NCI-H82 treated with DMSO at 0.1 percent for 48 hours (cell line): ENCODE measurements around the gene NFATC2.
"Not testable (repeated sequence)": the region's sequence is repeated elsewhere in the genome, so short reads cannot be mapped to it uniquely, and the experiment has no call there.

Experiments used
- DNase-seq: peaks from one replicate; lab custom pipeline; 2025; ENCODE audit not compliant: unreplicated experiment; lab: John Stamatoyannopoulos, UW

NFATC2 gene

DNA sequence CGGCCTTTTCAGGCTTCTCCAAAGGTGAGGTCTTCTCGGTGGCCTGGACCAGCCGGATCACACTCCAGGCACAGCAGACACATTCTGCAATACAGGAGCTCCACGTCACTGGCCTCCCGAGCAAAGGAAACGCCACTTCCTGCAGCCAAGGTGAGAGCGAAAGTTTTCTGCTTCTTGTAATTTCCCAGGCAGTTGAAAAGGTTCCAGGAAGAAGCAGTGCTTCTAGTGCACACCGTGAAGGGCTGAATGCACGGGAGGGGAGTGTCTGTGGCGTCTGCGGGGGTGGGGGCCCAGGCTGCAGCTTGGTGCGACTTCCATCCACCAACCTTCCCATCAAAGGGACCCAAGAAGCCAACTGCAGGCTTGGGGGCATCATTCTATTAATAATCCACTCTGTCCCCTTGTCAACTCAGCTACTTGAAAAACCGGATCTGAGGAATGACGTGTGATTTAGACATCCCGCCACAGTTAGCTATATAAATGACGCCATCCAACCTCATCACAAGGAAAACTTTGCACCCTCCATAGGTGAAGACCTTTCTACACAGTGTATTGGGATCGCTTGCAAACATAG is 61.1 kb downstream of the NFATC2 start:
- no peak for DNase-seq

DNA sequence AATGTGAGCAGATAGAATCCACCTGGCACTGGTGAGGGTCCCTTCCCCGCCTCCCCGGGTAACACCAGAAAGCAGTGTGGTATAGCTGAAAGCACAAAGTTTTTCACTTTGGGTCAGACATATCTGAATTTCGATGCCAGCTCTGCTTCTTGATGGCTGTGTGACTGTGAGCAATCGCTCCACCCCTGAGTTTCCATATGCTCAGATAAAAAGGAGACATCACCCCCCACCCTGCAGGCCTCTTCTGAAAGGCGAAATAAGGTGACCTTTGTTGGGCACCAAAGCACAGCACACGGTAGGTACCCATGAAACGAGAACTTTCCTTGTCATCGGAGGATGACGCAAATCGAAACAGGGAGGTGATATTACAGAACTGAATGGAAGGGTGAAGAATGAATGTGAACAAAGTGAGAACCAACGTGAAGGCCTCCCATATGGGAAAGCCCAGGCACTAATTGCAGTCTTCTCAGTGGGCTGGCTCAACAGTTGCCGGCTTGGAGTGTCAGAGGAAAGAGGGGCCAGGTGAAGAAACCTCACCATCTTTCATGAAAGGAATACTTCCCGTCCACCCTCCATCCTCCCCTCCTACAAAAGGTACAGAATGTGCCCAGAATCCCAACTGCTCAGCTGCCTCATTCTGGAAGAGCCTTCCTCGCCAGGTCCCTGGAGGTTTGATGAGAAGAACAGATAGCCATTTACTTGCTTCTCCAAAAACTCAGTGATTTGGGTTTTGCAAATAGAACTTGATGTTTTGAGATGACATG is 61.8 kb downstream of the NFATC2 start:
- DNase-seq: no peak

DNA sequence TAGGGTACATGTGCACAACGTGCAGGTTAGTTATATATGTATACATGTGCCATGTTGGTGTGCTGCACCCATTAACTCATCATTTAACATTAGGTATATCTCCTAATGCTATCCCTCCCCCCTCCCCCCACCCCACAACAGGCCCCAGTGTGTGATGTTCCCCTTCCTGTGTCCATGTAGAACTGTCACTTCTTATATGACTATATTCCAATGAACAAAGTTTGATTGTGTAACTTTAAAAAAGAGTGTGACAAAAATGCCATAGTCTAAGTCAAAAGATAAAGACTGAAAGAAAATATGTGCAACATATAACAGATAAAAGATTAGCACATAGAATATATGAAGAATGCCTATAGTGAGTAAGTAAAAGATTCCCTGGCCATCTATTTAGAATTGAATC is 66.4 kb downstream of the NFATC2 start:
- DNase-seq: not testable (repeated sequence)

DNA sequence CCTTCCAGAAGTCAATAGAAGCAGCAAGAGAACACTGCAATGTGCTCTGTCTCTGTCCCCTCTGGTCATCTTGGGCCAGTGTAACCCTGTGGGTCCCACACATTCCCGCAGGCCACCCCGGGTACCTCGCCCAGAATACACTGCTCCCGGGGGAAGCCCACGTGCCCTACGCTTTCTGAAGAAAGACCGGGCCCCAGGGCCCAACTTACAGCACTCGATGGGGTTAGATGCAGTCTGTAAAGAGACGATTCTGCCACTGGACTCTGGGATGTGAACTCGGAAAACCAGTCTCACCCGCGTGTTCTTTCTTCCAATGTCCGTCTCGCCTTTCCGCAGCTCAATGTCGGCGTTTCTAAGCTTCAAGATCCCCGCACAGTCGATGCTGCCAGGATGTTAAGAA is 68.7 kb downstream of the NFATC2 start:
- no peak for DNase-seq

DNA sequence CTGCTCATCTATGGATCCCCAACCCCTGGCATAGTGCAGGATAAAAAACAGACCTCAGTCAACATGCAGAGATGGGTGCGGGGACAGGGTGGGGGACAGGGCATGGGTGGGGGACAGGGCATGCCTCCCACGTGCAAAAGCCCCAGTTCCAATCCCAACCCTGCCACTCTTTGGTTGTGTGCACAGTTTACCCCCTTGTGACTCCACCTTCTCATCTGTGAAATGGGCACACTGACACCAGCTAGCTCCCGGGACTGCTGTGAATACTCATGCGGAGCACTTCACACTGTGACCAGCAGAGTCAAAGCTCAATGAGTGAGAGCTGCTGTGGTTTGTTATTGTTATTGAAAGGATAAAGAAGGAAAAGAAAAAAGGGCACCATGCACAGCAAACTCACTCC is 69.3 kb downstream of the NFATC2 start:
- no peak for DNase-seq

DNA sequence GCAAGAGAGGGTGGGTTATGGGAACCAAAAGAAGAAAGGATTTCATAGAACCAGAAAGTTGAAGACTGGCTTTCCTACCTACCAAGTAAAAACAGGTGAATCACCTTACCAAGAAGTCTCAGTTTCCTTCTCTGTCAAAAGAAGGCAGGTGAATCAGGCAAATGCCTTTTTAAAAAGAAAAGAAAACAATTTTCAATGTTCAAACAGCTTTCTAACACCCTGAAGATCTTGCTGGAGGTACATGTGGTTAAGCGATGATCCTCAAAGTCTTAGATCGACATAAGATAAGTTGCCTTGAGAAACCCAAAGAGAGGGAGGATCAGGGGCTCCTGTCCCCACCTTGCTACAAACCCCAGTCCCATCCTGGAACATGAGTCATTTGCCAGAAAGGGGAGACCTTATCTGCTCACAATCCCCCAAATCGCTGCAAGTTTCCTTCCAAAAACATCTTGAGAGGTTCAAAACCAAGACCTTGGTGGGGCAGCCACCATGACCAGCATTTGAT is 71.6 kb downstream of the NFATC2 start:
- DNase-seq: no peak

DNA sequence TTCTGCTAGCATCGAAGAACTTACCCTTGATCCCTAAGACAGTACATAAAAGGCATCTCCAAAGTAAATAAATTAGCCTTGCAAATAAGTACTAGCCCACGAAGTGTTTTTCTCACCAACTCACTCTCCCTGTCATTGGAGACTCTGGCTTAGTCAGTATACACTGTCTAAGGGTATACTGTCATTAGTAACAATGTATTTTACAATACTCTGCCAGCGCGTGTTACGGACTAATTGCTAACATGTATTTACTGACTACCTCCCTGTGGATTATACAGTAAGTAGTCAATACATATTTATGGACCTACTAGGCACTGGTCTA is 72.1 kb downstream of the NFATC2 start:
- no peak for DNase-seq

DNA sequence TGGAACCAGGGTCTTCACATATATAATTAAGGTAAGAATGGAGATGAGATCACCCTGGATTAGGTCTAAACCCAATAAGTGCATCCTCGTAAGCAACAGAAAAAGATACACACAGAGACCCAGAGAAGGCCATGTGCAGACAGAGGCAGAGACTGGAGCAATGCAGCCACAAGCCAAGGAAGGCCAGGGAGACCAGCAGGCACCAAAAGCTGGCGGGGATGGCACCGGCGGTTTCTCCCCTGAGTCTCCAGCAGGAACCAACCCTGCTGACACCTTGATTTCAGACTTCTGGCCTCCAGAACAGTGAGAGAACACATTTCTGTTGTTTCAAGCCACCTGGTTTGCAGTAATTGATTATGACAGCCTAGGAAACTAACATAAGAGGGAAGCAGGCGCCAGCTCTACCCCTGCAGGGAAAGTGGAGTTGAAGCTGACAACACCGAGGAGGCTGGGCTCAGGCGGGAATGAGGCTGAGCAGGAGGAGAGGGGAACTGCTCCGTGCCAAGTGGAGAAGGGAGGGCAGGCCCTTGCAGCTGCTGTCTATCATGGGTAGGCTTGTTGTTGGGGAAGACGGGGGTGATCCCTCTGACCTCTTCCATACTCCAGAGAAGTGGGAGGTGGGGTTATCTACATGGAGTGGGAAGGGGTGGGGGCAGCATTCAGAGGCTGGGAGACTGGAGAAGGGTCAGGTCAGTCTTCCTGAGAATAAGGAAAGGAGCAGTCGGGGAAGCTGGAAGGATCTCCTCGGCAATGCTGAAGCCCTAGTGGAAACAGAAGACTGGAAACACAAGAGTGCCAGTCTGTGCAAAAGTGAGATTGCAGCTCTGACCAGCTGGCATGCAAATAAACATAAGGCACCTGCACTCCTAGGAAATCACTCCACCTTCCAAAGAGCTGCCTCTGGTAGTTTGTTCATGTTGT is 72.7 kb downstream of the NFATC2 start:
- DNase-seq: no peak

DNA sequence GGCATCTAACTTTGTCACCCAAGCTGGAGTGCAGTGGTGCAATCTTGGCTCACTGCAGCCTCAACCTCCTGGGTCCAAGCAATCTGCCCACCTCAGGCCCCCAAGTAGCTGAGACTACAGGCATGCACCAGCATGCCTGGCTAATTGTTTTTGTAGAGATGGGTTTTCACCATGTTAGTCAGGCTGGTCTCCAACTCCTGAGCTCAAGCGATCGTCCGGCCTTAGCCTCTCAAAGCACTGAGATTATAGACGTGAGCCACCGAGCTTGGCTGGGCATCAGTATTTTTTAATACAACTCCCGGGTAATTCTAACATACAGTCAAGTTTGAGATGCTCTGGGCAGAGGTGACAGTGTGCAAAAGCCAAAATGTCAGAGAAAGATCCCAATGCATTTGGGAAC is 73.5 kb downstream of the NFATC2 start:
- no peak for DNase-seq

DNA sequence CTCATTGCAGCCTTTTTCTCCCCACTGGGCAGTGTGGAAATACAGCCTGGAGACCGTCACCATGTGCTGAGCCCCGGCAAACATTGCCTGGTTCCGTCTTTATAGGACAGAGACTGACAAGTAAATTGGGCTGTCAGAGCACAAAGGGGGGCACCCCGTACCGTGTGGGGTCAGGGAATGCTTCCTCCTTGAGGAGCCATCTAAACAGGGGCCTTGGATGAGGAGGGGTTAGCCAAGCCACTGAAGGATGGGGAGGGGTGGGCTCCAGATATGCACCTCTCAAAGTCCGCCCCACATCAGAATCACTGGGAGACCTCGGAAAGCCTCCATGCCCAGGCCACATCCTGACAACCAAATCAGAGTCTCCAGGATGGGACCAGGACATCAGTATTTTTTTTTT is 73.9 kb downstream of the NFATC2 start:
- DNase-seq: no peak

DNA sequence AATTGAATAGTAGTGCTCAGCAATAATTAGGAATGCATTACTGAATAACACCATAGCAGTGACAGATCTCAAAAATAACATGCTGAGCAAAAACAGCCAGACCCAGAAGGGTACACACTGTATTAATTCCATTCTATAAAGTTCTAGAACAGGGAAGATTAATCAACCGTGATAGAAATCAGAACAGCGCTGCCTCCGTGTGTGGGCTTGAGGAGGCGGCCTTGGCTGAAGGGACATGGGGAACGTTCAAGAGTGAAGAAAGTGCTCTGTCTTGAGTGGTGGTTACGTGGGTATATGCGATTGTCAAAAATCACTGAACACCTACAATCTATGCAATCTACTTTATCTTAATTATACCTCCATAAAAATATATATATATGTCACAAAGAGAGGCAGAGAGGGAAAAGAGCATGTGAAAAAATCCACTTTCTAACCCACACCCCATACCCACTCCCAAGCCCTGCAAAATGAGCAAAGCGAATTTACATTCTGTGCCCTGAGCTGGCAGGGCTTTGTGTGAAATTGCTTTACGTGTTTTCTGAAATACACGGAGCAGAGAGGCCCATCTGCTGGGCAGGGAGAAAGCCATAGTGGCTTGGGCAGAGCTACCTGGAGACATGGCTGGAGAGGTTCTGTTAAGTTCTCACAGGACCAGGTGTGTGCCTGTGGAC is 74.4 kb downstream of the NFATC2 start:
- no peak for DNase-seq

DNA sequence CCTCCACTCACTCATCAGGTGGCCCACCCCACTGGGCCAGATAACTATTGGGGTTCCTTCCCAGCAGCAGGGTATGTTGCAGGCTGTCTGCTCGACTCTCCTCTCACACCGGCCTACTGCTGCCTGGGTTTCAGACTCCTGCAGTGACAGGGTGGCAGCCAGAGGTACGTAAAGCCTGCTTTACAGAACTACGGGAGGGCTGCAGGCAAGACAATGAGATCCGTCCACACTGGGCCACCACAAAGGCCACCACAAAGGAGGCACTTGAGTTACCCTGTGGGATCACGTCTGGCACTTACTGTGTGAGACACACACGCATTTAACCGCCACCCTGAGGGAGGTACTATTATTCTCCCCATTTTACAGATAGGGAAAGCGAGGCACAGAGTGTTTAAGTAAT is 78.5 kb downstream of the NFATC2 start:
- DNase-seq: no peak

DNA sequence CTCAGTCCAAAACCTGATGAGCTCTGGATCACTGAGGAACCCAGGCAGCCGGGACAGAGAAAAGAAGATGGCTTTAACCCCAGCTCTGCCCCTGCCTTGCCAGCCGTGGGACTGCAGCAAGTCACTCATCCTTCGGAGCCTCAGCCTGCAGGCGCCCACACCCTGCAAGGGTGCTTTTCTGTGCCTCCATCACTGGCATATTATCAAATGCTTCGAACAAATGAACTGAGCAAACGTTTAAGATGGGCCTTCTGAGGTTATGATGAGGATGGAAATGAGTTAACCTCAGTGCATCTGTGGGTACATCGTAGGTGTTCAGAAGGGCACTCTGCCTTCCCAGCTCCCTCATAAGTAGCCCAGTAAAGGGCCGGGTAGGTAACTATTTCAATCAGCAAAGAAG is 79.0 kb downstream of the NFATC2 start:
- DNase-seq: no peak

DNA sequence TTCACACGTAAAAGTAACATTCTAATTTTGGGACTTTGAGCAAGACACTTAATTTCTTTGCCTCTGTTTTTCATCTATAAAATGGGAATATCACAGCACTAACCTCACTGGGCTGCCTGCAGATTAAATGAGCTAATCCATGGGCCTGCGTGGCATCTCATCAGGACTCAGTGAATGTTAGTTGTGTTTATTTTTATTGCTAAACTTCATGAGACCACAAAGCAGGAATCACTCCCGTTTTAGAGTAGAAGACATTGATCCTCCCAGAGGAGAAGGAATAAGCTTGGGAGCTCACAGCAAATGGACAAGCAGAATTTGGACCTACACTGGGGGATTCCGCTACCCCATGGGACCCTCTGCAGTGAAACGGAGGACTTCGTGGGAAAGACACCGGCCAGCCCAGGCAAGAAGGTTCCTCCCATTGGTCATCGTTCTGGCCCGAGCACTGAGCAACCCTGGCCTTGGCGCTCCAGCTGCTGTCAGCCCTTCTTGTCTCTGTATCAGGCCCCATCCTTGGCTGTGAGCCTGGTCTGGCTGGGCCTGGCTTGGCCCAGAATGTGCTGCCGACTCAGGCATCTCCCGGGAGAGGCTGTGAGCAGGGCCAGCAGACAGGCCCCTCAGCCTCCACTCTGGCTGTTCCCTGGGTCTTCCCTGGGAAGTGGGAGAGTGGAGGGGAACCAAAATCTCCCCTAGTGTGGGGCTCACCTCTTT is 79.8 kb downstream of the NFATC2 start:
- no peak for DNase-seq

DNA sequence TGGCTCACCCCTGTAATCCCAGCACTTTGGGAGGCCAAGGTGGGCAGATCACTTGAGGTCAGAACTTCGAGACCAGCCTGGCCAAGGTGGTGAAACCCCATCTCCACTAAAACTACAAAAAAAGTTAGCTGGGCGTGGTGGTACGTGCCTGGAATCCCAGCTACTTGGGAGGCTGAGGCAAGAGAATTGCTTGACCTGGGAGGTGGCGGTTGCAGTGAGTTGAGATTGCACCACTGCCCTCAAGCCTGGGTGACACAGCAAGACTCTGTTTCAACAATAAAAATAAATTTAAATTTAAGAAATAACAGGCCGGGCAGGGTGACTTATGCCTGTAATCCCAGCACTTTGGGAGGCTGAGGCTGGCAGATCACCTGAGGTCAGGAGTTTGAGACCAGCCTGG is 80.7 kb downstream of the NFATC2 start:
- DNase-seq: not testable (repeated sequence)

DNA sequence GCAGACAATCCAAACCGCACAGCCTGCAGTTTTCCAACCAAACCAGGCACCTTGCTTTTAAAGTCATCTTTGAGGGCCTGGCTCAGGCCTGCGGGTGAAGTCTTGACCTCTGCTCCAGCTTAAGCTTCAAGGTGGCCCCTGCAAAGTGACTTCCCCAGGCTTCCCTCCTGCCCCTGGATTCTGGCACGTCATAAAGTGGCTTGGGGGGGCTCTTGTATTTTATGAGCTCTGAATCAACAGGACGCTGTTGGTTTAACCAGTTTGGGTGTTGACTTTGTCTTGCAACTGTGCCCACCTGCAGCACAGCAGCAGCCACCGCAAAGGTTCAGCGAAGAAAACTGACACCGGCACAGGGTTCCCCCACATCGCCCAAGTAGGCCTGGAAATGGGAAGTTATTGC is 81.2 kb downstream of the NFATC2 start:
- DNase-seq: no peak

DNA sequence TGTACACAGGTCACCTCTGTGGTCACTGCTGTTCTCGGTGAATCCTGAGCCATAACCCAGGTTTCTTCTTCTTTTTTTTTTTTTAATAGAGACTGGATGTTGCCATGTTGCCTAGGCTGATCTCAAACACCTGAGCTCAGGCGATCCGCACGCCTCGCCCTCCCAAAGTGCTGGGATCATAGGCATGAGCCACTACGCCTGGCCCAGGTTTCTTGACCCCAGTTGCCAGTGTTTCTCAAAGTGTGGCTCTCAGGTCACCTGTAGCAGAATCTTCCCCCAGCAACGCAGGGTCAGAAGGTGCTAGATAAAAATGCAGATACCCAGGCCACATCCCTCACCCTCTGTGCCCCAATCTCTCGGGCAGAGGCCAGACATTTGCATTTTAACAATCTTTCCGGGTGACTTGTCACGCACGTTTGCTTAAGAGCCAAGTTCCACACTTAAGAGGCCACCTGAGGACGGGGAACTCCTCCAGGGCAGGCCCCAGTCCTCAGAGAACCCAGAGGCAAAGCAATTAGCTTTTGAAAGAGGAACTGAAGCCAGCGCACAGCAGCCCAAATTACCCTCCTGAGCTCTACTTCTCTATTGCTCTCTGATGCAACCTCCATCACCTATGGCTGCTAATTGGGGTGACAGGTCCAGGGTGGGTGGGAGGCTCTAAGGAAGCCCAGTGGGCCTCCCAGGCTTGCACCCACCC is 81.8 kb downstream of the NFATC2 start:
- DNase-seq: no peak

DNA sequence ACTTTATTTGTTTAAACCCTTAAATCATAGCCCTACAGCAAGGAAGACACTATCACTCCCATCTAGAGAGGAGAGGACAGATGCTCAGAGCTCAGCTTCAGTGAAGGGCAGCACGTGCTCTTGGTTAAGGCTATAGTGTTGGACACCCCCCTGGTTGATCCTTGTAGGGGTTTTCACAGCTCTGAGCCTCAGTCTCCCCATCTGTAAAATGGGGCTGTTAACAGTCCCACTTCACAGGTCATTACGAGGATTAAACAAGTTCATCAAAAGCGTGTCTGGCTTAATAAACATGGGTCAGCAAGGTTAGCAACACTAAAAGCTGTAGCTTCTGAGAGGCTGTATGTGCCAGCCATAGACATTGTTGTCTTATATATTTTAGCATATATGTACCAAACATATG is 82.4 kb downstream of the NFATC2 start:
- no peak for DNase-seq

DNA sequence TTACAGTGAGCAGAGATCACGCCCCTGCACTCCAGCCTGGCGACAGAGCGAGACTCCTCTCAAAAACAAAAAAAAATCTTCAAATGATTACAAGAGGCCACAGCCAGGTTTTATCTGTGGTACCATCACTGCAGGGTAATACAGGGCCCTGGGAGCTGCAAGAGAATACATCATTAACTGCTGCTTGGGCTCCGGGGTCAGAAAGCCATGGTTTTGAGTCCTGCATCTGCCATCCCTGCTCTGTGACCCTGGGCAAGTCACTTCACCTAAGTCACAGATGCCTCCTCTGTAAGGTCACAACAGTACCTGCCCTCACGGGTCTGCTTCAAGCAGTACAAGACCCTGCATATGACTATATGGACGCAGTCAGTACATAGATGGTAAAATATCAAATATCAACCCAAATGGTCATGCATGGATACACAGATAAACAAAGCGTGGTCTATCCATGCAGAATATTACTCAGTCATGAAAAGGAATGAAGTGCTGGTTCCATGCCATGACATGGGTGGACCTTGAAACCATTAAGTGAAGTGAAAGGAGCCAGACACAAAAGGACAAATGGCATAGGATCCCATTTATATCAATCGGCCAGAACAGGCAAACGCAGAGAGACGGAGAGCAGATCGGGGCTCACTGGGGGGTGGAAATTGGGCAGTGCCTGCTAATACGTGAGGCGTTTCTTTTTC is 83.6 kb downstream of the NFATC2 start:
- no peak for DNase-seq

DNA sequence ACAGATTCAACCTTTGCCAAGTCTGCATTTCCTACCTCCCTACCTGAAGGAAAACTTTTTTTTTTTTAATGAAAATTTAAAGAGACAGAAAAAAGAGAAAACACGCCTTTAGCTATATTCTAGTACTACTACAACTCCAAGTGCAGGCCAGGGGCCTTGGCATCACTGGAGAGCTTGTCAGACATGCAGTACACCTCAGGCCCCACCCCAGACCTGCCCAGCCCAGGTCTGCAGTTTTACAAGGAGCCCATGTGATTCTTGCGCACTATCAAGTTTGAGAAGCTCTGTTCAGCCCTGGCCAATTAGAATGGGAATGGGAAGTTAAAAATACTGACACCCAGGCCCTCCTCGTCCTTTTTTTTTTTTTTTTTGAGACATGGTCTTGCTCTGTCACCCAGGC is 85.0 kb downstream of the NFATC2 start:
- no peak for DNase-seq
